Uterus (tissue), 4 donors: ENCODE data around the gene DCLK2. TPM values are rescaled to one million over a fixed set of nuclear protein-coding genes. Genes with fewer than 3 reads are reported as not detected.

Experiments used
- DNase-seq, 2 donors: peaks; one replicate each; pipeline ENCODE4 v3.0.0-alpha.2; 2019 to 2020
- H3K27ac ChIP-seq, 2 donors: fragments of 200-600 bp; sonication (generic); 1 replicate in 1 of 2; 2 replicates in 1 of 2; pipeline ENCODE4 v1.5.1; 2016 to 2018
- H3K27me3 ChIP-seq, 2 donors: fragments of 200-600 bp; sonication (generic); one replicate each; pipeline ENCODE4 v1.5.1; 2018 to 2019; ENCODE audit warnings: control low read depth in 1 of 2
- H3K36me3 ChIP-seq, 2 donors: fragments of 200-600 bp; sonication (generic); one replicate each; pipeline ENCODE4 v1.5.1; 2019; ENCODE audit warnings: control low read depth in 1 of 2
- H3K4me1 ChIP-seq, 2 donors: fragments of 200-600 bp; sonication (generic); one replicate each; pipeline ENCODE4 v1.5.1; 2018 to 2019; ENCODE audit warnings: control low read depth in 1 of 2
- H3K4me3 ChIP-seq, 2 donors: fragments of 200-600 bp; sonication (generic); 1 replicate in 1 of 2; 2 replicates in 1 of 2; pipeline ENCODE4 v1.5.1; 2018 to 2019; ENCODE audit warnings: mild to moderate bottlenecking in 1 of 2
- H3K9me3 ChIP-seq, 2 donors: fragments of 200-600 bp; sonication (generic); one replicate each; pipeline ENCODE4 v1.5.1; 2019; ENCODE audit warnings: control low read depth in 1 of 2
- CTCF ChIP-seq, 4 experiments: fragments of 200-600 bp in 2 of 4; fragments of 450-650 bp in 2 of 4; sonication (generic) in 2 of 4; IDR thresholded peaks; one replicate each; pipeline ENCODE4 v1.5.1; 2016 to 2019; ENCODE audit warnings: antibody characterized with exemption in 4 of 4, mild to moderate bottlenecking in 2 of 4, moderate library complexity in 1 of 4
- POLR2A ChIP-seq, 2 donors: fragments of 450-650 bp; IDR thresholded peaks; one replicate each; pipeline ENCODE4 v1.6.1; 2016; ENCODE audit warnings: antibody characterized with exemption in 2 of 2, mild to moderate bottlenecking in 1 of 2, moderate library complexity in 1 of 2
- intact Hi-C: fragments of 100-400 bp; cut with DNase I; formaldehyde crosslinking; loops from one replicate; pipeline ENCODE4 v1.15.1; 2023; ENCODE audit warnings: low total_unique reads
- total RNA-seq, 4 donors: library from RNA; depleted of rRNA in 3 of 4; stranded (reverse); fragments of >200 nt in 3 of 4; gene quantifications; one replicate each; pipeline versions ENCODE4 v1.1.0 to v1.2.4, GENCODE V29; 2014 to 2023
- donor health status: DM: yes; HTN: yes; CAD: no.

Gene DCLK2
- total RNA-seq, 4 donors from 2014 or later: 0.29 to 27.5 (median 10.1) TPM

- intact Hi-C loops: no loop called here
- no peak overlapping the region for H3K27ac ChIP-seq
- no peak overlapping the region for H3K4me3 ChIP-seq
Measured at GRCh38 chr4:150047546-150047945, 30.7 kb upstream of the DCLK2 start.

GRCh38 chr4:150049682-150050081 is 28.6 kb upstream of the DCLK2 start:
- Histone ChIP-seq H3K9me3 (no peaks in the 10 kb centered on the region), H3K4me3 (no peak overlapping the region)

More at GRCh38 chr4:150047546-150047945, 30.7 kb upstream of the DCLK2 start:
- TF ChIP-seq POLR2A (IDR thresholded peaks at IDR 0.05): no peak
- TF ChIP-seq CTCF (IDR thresholded peaks at IDR 0.05): no peak
- H3K9me3 ChIP-seq: no peaks in the 10 kb centered on the region
- no peaks in the 10 kb centered on the region for H3K4me1 ChIP-seq
- no peaks in the 10 kb centered on the region for H3K27me3 ChIP-seq
- no peak for DNase-seq
- H3K36me3 ChIP-seq: no peaks in the 10 kb centered on the region

GRCh38 chr4:150050566-150050965 is 27.7 kb upstream of the DCLK2 start:
- TF ChIP-seq POLR2A (IDR thresholded peaks at IDR 0.05) (no peak), CTCF (IDR thresholded peaks at IDR 0.05) (no peak)
- DNase-seq: no peak
- intact Hi-C loops: no loop called here
- Histone ChIP-seq H3K36me3 (no peaks in the 10 kb centered on the region), H3K4me3 (no peak overlapping the region), H3K4me1 (no peaks in the 10 kb centered on the region), H3K27ac (no peak overlapping the region), H3K27me3 (no peaks in the 10 kb centered on the region), H3K9me3 (no peaks in the 10 kb centered on the region)

More at GRCh38 chr4:150049682-150050081, 28.6 kb upstream of the DCLK2 start:
- intact Hi-C loops: no loop called here
- Histone ChIP-seq H3K27ac (no peak overlapping the region), H3K4me1 (no peaks in the 10 kb centered on the region), H3K27me3 (no peaks in the 10 kb centered on the region), H3K36me3 (no peaks in the 10 kb centered on the region)
- TF ChIP-seq POLR2A (IDR thresholded peaks at IDR 0.05) (no peak), CTCF (IDR thresholded peaks at IDR 0.05) (no peak)
- DNase-seq: no peak

GRCh38 chr4:150051111-150051510 is 27.1 kb upstream of the DCLK2 start:
- Histone ChIP-seq H3K4me3 (no peak overlapping the region), H3K4me1 (no peaks in the 10 kb centered on the region), H3K9me3 (no peaks in the 10 kb centered on the region), H3K27me3 (no peaks in the 10 kb centered on the region), H3K27ac (no peak overlapping the region), H3K36me3 (no peaks in the 10 kb centered on the region)
- no peak for DNase-seq
- intact Hi-C loops: no loop called here
- TF ChIP-seq POLR2A (IDR thresholded peaks at IDR 0.05) (no peak), CTCF (IDR thresholded peaks at IDR 0.05) (no peak)

GRCh38 chr4:150055467-150055866 is 22.8 kb upstream of the DCLK2 start:
- Histone ChIP-seq H3K27me3 (no peaks in the 10 kb centered on the region), H3K4me3 (no peak overlapping the region), H3K9me3 (no peaks in the 10 kb centered on the region), H3K36me3 (no peaks in the 10 kb centered on the region), H3K27ac (no peak overlapping the region), H3K4me1 (no peaks in the 10 kb centered on the region)
- DNase-seq: no peak
- intact Hi-C loops: no loop called here
- no peak for TF ChIP-seq POLR2A (IDR thresholded peaks at IDR 0.05)
- TF ChIP-seq CTCF (IDR thresholded peaks at IDR 0.05): no peak
